Measurements from ENCODE around the gene GSTA4.

GRCh38 chr6:53031281-53031680 is 36.2 kb upstream of the GSTA4 start:
- TF ChIP-seq ZNF792 (tag by site-specific recombination; IDR thresholded peaks at IDR 0.05) (no peak), ZNF274 (IDR thresholded peaks at IDR 0.05; ENCODE audit: low read length) (no peak), ZNF274 (tag by site-specific recombination; IDR thresholded peaks at IDR 0.05; ENCODE audit: borderline replicate concordance) (no peak), ZNF366 (tag by site-specific recombination; conservative IDR thresholded peaks at IDR 0.05) (no peak), ZNF24 (tag by site-specific recombination; IDR thresholded peaks at IDR 0.05) (no peak), ZNF488 (tag by site-specific recombination; IDR thresholded peaks at IDR 0.05) (no peak), TRIM28 (IDR thresholded peaks at IDR 0.05; ENCODE audit: borderline replicate concordance, low read length) (no peak), CTCF (tag by site-specific recombination; IDR thresholded peaks at IDR 0.05) (no peak), PRDM1 (tag by site-specific recombination; IDR thresholded peaks at IDR 0.05) (no peak)
